HG03469 (cell line): ENCODE results near the gene LDHAL6B.

Source experiments
- ATAC-seq: cut with Tn5 transposase; IDR thresholded peaks from one replicate; pipeline ENCODE4 v1.9.1; 2021; ENCODE audit warnings: mild to moderate bottlenecking, moderate library complexity, moderate number of reproducible peaks; ENCODE audit not compliant: unreplicated experiment

Gene LDHAL6B

GRCh38 chr15:59176653-59177316 is 29.9 kb upstream of the LDHAL6B start:
- no peak for ATAC-seq

- ATAC-seq = no peak
Observed at GRCh38 chr15:59177317-59177660, 29.4 kb upstream of the LDHAL6B start.

GRCh38 chr15:59178151-59178695 is 28.4 kb upstream of the LDHAL6B start:
- ATAC-seq = no peak

GRCh38 chr15:59179717-59180116 is 26.9 kb upstream of the LDHAL6B start:
- no peak for ATAC-seq

GRCh38 chr15:59180945-59181600 is 25.6 kb upstream of the LDHAL6B start:
- ATAC-seq = no peak

- ATAC-seq = no peak
Observed at GRCh38 chr15:59185725-59186124, 20.9 kb upstream of the LDHAL6B start.

- ATAC-seq = no peak
Observed at GRCh38 chr15:59186501-59186900, 20.1 kb upstream of the LDHAL6B start.

- ATAC-seq = no peak
Observed at GRCh38 chr15:59189241-59189640, 17.4 kb upstream of the LDHAL6B start.

- no peak for ATAC-seq
Observed at GRCh38 chr15:59190291-59190690, 16.4 kb upstream of the LDHAL6B start.

- no peak for ATAC-seq
Observed at GRCh38 chr15:59191855-59192237, 14.8 kb upstream of the LDHAL6B start.

GRCh38 chr15:59194639-59195325 is 11.9 kb upstream of the LDHAL6B start:
- ATAC-seq = no peak

GRCh38 chr15:59196416-59196815 is 10.2 kb upstream of the LDHAL6B start:
- ATAC-seq = no peak

- ATAC-seq = no peak
Observed at GRCh38 chr15:59197454-59197853, 9.2 kb upstream of the LDHAL6B start.

GRCh38 chr15:59199626-59200465 is 6.8 kb upstream of the LDHAL6B start:
- no peak for ATAC-seq

- ATAC-seq = no peak
Observed at GRCh38 chr15:59200560-59200959, 6.1 kb upstream of the LDHAL6B start.

GRCh38 chr15:59203008-59203407 is 3.6 kb upstream of the LDHAL6B start:
- no peak for ATAC-seq

GRCh38 chr15:59203657-59204056 is 3.0 kb upstream of the LDHAL6B start:
- ATAC-seq = no peak

- no peak for ATAC-seq
Observed at GRCh38 chr15:59205839-59206622, 612 bp upstream of the LDHAL6B start.

GRCh38 chr15:59208613-59209249 is 2.1 kb downstream of the LDHAL6B start:
- no peak for ATAC-seq

GRCh38 chr15:59210186-59210585 is 3.5 kb downstream of the LDHAL6B start:
- ATAC-seq = no peak
